GM19467 (cell line): ENCODE measurements around the gene KIAA1671.

Experiments used
- ATAC-seq: cut with Tn5 transposase; IDR thresholded peaks from one replicate; pipeline ENCODE4 v1.9.1; 2021; ENCODE audit warnings: mild to moderate bottlenecking, moderate library complexity; ENCODE audit not compliant: unreplicated experiment

The KIAA1671 gene

GRCh38 chr22:25084405-25085107 lies 132.0 kb downstream of the KIAA1671 start:
- no peak for ATAC-seq

DNA sequence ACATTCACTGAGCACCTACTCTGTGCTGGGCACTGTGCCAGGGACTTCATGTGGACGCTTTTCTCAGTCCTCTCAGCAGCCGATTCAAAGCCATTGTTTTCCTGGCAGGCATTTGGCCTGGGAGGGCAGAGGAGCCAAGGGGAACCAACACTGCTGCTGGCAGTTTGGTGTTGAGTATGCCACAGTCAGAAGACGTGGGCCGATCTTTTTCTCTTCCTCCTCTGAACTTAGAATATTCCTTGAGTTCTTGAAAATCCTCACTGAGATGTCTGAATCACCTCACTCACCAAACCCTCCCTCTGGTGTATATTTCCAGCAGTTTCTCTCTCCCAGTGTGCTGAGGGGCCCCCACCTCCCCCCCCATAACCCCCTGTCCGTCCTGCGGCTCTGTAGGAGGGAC lies 132.6 kb downstream of the KIAA1671 start:
- ATAC-seq = no peak

DNA sequence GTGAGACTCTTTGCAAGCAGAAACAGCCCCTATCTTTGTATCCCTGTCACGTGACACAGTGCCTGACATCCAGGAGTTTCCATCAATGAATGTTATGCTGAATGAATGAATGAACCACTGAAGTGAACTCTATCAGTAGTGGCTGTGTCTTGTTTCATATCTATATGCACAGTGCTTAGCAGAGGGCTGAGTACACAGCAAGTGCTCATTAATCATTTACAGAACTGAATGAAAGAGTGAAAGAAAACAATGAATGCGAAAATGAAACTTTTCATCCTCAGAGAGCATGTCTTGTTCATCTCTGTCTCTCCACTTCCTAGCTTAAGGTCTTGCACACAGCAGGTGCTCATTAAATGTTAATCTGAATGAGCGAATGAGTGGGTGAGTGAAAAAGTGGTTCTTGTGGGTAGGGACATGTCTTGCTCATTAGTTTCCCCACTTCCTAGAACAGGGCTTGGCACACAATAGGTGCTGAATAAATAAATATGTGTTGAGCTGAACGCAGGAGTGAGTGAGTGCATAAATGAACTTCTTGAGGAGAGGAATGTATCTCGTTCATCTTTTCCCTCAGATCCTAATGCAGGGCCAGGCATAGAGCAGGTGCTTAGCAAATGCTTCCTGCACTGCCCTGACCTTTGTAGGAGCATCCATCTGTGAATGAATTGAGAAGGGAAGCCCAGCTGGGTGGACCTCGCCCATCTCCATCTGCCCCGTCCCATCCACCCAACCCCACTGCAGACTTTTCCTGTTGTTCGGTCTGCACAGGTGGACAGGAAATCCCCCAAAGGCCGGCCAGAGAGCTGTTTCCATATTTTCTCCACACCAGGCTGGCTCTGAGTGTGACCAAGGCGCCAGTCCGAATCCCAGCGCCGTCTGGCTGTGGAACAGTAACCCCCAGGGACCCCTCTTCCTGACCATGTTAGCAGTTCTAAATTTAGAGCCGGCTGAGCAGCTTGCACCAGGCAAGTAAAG lies 133.7 kb downstream of the KIAA1671 start:
- ATAC-seq = peak; percentile 57

- ATAC-seq = no peak
These were observed 134.4 kb downstream of the KIAA1671 start for GRCh38 chr22:25086902-25087282.

GRCh38 chr22:25090225-25090890 lies 137.8 kb downstream of the KIAA1671 start:
- no peak for ATAC-seq

DNA sequence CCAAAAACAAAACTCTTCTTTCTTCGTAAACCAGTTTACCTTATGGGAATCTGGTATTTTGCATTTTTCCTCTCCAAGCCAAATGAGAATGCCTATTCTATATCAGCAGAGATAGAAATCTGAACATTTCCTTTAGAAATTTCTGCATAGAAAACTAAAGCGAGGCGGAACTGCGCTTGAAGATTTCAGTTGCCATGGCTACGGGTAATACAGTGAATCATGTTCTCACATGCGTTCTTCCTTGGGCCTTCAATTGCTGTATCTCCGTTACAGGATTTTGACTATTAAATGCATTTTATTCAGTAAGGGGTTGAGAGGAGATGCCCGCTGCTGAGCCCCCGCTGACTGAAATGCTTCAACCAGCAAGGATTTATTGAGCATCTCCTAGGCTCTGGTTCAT lies 138.9 kb downstream of the KIAA1671 start:
- ATAC-seq = no peak

DNA sequence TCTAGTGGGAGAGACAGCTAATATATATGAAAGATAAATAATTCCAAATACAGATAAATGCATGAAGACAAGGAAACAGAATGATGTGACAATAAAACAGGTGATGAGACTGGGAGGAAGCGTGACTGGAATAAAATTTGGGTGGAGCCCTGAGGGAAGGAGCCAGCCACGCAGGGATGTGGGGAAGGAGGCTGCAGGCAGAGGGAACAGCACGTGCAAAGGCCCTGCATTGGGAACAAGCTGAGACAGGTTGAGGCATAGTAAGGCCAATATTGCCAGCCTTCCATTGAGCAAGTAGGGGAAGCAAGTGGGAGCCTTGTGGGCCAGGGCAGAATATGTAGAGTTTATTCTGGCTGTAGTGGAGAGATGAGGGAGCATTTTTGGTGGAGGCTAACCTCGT lies 139.6 kb downstream of the KIAA1671 start:
- ATAC-seq = no peak

DNA sequence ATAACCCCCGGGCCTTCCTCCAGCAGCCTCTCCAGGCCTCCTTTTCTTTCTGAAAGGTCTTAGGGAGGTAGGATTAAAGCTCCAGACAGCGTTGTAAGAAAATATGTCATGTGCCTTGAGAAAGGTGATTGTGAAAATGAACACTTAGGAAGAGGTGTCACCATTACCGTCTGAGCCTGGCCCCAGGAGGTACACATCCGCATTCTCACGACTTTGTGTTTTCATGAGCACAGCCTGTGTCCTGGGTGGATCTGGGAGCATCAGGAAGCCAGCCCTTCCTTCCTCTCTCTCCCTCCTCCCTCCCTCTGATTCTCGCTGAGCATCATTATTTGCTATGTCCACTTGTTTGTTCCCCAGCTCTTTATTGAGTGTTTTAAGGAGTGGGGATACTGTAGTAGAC lies 142.1 kb downstream of the KIAA1671 start:
- ATAC-seq = no peak

- ATAC-seq = no peak
These were observed 143.4 kb downstream of the KIAA1671 start for GRCh38 chr22:25095869-25096268.

GRCh38 chr22:25096638-25097405 lies 144.3 kb downstream of the KIAA1671 start:
- ATAC-seq = no peak

DNA sequence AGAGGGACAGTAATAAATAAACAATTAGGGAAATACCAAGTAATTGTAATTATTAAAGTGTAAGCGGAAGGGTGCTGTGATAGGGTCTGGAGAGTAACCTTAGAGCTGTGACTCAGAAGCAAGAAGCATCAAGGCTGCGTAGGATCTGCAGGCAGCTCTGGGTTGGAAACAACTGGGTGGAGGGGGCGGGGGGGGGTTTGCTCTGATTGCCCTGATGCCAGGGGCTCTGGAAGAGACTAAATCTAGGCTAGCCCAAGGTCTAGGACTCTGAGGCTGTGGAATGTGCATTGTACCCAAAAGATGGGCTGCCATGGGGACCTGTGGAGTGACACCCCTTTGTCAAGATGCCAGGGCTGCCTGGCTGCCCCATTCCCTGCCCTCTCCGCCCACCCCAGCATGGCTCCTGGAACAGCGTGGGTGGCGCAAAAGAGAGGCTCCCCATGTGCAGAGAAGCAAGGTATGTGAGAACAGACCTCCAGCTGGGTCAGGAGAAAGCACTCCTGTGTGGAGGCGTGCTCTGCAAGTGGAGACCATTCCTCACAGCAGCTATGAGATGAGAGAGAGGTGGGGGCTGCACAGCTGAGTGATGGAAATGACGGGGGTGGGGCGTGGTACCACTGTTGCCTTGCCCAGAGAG lies 146.0 kb downstream of the KIAA1671 start:
- ATAC-seq = no peak

DNA sequence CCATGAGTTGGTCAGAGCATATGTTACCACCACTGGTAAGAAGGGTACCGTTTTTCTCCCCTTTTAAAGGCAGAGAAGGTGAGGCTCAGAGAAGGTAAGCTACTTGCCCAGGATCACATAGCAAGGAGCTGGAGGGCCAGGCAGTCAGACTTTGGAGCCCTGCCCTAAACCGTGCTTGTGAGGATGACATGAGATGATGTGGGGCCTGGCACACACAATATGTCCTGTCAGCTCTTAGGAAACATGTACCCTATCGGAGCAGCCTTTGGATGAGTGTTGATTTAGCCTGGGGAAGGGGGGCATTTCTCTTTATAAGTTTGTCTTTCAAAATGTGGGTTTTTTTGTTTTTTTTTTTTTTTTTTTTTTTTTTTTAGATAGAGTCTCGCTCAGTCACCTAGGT lies 146.7 kb downstream of the KIAA1671 start:
- no peak for ATAC-seq

DNA sequence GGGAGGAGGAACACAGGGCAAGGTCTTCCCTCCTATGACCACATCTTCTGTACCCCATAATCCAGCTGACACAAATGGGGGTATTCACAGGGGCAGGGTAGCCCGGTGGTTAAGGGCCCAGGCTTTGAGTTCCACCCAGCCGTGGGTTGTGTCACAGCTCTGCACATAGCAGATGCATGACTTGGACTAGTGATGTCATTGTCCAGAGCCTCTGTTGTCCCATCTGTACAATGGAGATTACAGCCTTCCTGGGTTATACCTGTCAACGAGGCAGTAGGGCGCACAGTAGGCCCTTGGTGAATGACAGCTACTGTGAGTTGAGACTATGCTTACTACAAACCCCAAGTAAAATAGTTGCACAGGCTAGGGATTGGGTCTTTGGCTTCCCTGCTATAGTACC lies 147.9 kb downstream of the KIAA1671 start:
- no peak for ATAC-seq

DNA sequence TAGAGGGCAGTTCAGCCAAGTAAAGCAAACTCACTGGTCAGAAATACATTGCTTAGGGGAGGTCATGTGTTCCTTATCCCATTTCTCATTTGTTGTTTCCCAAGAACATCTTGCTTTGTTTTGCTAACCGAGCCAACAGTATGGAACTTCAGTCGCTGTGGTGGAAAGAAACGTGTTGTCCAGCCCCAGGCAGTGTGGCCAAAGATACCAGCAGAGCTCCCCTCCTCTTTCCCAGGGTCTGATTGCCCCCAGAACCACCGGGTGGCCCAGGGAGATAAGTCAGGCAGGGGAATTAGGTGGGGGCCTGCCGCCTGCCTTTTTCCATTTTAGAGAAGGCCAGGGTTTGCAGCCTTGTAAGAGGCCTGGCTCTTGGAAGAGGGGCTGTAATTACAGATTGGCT lies 148.4 kb downstream of the KIAA1671 start:
- ATAC-seq = no peak

- no peak for ATAC-seq
These were observed 149.0 kb downstream of the KIAA1671 start for GRCh38 chr22:25101501-25101900.

- ATAC-seq = no peak
These were observed 149.5 kb downstream of the KIAA1671 start for GRCh38 chr22:25101986-25102385.

DNA sequence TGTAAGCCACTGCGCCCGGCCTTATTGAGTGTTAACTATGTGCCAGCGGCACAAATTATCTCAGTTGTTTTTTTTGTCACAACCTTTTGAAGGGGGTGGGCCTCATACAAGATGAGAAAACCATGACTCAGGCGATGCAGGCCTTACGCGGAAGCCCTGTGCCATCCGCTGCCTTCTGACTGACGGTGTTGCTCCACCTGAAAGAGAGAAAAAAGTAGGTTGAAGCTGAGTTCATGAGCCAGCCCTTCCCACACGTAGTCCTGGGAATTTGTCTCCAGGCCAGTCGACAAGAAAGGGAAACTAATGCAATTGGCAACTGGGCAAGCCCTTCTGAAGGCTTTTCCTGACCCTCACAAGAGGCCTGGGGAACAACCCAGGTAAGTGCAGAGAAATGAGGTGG lies 150.2 kb downstream of the KIAA1671 start:
- ATAC-seq = no peak

DNA sequence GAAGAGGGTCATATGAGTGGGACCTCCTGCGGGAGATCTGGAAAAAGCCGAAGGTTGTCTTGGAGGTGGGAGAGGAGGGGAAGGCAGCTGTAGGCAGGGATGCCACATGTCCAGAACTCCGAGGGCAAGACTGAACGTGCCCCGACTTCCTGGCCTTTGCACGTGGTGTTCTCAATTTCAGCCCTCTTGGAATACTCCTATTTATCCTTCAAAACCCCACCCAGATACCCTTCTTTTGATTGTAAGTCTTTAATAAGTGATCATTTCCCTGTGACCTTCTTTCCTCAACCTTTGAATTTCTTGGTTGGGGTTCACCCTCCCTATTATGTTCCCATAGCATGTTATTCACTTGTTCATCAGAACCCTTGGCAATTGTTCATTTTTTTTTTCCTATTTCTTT lies 151.9 kb downstream of the KIAA1671 start:
- no peak for ATAC-seq

DNA sequence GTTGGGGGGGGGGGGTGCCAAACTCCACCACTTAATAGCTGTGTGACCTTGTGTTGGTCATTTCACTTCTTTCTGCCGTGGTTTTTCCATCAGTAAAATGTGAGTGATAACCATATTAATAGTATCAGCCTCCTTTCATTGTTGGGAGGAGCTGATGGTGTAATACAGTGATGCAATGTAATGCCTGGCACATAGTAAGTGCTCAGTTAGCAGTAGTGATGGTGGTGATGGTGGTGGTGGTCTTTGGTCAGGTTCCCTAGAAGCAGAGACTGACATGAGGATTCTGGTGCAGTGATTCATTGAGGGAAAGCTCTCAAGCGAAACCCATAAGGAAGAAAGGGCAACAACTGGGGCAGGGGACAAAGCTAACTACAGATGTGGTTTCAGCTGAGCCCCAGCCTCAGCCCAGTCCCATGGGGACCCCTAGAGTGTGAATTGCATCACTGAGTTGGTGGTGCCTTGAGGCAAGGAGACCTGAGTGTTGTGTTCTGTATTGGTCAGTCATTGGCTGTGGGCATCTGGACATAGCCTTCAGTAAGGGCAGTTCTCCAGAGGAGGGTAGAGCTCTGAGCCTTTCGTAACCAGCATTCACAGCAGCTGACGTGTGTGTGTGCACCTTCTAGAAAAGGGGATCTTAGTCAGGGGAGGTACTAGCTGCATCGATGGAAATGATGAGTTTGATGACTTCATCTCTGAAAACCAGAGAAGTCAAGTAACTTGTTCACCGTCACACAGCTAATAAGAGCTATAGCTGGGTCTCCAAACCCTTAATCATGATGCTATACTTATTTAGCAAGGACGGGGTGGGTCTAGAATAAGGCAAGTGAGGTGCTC lies 153.5 kb downstream of the KIAA1671 start:
- ATAC-seq = no peak
